GM18868 (cell line): ENCODE data around the gene WHRN.

Experiments
- ATAC-seq: cut with Tn5 transposase; IDR thresholded peaks from one replicate; pipeline ENCODE4 v1.9.1; 2021; ENCODE audit warnings: mild to moderate bottlenecking, moderate library complexity; ENCODE audit not compliant: unreplicated experiment

The WHRN gene

GRCh38 chr9:114505187-114506081, at the start of gene WHRN:
Gene WHRN (minus strand): TSS chr9:114505473. CDS start chr9:114504801, 672 bp downstream.
- ATAC-seq = peak; percentile 87

GRCh38 chr9:114553202-114553601, 47.9 kb upstream of the WHRN start:
- no peak for ATAC-seq

- ATAC-seq = no peak
Observed at GRCh38 chr9:114552706-114553105, 47.4 kb upstream of the WHRN start.

GRCh38 chr9:114551750-114552685, 46.7 kb upstream of the WHRN start:
- ATAC-seq = no peak

- ATAC-seq = no peak
Observed at GRCh38 chr9:114549697-114550330, 44.5 kb upstream of the WHRN start.

GRCh38 chr9:114546851-114547250, 41.6 kb upstream of the WHRN start:
- ATAC-seq = no peak

- no peak for ATAC-seq
Observed at GRCh38 chr9:114545055-114545454, 39.8 kb upstream of the WHRN start.

GRCh38 chr9:114539701-114540380, 34.6 kb upstream of the WHRN start:
- ATAC-seq = no peak

GRCh38 chr9:114538241-114538640, 33.0 kb upstream of the WHRN start:
- peak; percentile 89 for ATAC-seq

- no peak for ATAC-seq
Observed at GRCh38 chr9:114532561-114533237, 27.4 kb upstream of the WHRN start.

- no peak for ATAC-seq
Observed at GRCh38 chr9:114529285-114529684, 24.0 kb upstream of the WHRN start.

- ATAC-seq = no peak
Observed at GRCh38 chr9:114526807-114527206, 21.5 kb upstream of the WHRN start.

GRCh38 chr9:114525513-114525912, 20.2 kb upstream of the WHRN start:
- ATAC-seq = no peak

- ATAC-seq = no peak
Observed at GRCh38 chr9:114524247-114524681, 19.0 kb upstream of the WHRN start.

- no peak for ATAC-seq
Observed at GRCh38 chr9:114522847-114523246, 17.6 kb upstream of the WHRN start.

GRCh38 chr9:114522286-114522685, 17.0 kb upstream of the WHRN start:
- no peak for ATAC-seq

GRCh38 chr9:114521846-114522245, 16.6 kb upstream of the WHRN start:
- ATAC-seq = no peak

GRCh38 chr9:114518599-114519022, 13.3 kb upstream of the WHRN start:
- ATAC-seq = peak; percentile 88

GRCh38 chr9:114518120-114518519, 12.8 kb upstream of the WHRN start:
- ATAC-seq = no peak

GRCh38 chr9:114516913-114517312, 11.6 kb upstream of the WHRN start:
- no peak for ATAC-seq
